Upper lobe of left lung (tissue), 4 donors: Measurements from ENCODE around the gene KIAA0825.

Source experiments
- POLR2A ChIP-seq, 4 donors: fragments of 450-650 bp; IDR thresholded peaks; one replicate each; pipeline ENCODE4 v1.5.1; 2016 to 2017; ENCODE audit warnings: antibody characterized with exemption in 4 of 4, mild to moderate bottlenecking in 2 of 4
- TF ChIP-seq, protein P1 (sequence below), 6 experiments: fragments of 450-650 bp in 4 of 6; fragments of 200-600 bp in 2 of 6; sonication (generic) in 2 of 6; IDR thresholded peaks; one replicate each; pipeline ENCODE4 v1.5.1; 2016 to 2019; ENCODE audit warnings: antibody characterized with exemption in 6 of 6

DNA sequence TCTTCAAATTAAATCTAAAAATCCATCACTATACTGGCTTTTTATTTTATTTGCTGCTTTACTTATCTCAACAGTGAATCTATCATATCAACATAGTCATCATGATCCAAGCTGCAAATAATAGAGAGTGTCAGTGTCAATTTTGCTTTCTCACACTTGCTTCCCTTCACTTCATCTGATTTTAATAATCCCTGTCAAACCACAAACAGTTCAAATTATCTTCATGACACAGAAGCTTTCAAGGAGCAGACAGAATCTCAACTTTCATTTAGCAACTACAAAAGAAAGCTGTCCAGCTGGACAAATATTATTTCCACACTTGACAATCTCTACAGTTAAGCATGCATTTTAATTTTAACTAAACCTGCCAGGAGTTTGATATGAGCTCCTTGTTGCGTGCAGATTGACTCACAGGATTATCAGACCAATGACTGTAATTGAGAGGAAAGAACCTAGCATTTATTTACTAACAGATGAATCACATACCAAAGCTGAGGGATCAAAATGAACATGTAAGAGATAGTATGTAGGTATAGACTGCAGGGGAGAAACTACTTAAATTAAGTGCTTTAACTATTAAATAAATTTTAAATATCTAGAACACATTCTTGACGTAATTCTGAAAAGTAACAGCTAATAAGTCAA, 56.0 kb downstream of the KIAA0825 start:
- no peak for TF ChIP-seq POLR2A (IDR thresholded peaks at IDR 0.05)
- TF ChIP-seq, protein P1, sequence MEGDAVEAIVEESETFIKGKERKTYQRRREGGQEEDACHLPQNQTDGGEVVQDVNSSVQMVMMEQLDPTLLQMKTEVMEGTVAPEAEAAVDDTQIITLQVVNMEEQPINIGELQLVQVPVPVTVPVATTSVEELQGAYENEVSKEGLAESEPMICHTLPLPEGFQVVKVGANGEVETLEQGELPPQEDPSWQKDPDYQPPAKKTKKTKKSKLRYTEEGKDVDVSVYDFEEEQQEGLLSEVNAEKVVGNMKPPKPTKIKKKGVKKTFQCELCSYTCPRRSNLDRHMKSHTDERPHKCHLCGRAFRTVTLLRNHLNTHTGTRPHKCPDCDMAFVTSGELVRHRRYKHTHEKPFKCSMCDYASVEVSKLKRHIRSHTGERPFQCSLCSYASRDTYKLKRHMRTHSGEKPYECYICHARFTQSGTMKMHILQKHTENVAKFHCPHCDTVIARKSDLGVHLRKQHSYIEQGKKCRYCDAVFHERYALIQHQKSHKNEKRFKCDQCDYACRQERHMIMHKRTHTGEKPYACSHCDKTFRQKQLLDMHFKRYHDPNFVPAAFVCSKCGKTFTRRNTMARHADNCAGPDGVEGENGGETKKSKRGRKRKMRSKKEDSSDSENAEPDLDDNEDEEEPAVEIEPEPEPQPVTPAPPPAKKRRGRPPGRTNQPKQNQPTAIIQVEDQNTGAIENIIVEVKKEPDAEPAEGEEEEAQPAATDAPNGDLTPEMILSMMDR (IDR thresholded peaks at IDR 0.05): no peak
